GM18499 (cell line): Measurements from ENCODE around the gene TUBA3E.
"Not testable (repeated sequence)": the region's sequence is repeated elsewhere in the genome, so short reads cannot be mapped to it uniquely, and the experiment has no call there.

Experiments used
- ATAC-seq: cut with Tn5 transposase; IDR thresholded peaks from one replicate; pipeline ENCODE4 v1.9.1; 2021; ENCODE audit warnings: moderate number of reproducible peaks; ENCODE audit not compliant: insufficient read depth, unreplicated experiment

Gene TUBA3E

DNA sequence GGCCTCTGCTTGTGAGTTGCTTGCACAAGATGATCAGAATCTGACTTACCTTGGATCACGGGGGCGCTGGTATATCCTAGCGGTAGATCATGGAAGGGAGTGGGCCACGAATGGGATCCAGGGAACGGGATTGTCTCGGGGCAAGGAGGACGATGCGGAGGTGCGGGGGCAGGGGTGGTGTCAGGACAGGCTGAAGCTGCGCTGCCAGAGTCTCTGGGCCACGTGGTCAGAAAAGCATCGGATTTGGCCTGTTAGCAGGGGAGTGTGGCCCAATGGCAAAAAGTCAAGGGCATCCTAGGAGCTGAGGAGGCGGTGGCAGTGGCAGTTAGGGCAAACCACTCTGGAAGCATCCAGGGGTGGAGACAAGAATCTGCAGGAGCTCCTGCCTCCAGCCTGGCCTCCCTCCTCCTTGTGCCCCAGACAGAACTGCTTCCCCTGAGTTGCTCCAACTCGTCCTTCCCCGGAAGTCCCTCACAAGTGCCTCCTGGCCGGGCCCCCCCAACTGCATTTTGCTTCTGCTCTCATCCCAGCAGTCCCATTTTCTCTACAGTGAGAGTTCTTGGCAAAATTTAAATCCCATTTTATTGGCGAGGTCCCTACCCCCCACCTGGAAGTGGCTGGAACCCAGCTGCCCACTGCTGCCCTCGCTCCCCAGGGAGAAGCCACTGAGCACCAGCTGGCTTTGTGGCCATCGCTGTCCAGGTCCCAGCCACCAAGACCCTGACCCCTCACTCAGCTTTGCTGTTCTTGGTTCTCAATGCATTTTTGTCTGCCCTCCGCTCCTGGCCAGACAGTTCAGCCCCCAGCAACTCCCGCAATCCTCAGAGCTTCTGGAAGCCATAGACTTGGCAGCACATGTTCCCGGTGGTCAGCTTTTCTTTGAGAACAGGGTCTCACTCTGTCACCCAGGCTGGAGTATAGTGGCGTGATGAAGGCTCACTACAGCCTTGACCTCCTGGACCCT lies 47.8 kb downstream of the TUBA3E start:
- no peak for ATAC-seq

- ATAC-seq: not testable (repeated sequence)
These were observed 49.7 kb downstream of the TUBA3E start for GRCh38 chr2:130148515-130148914.

DNA sequence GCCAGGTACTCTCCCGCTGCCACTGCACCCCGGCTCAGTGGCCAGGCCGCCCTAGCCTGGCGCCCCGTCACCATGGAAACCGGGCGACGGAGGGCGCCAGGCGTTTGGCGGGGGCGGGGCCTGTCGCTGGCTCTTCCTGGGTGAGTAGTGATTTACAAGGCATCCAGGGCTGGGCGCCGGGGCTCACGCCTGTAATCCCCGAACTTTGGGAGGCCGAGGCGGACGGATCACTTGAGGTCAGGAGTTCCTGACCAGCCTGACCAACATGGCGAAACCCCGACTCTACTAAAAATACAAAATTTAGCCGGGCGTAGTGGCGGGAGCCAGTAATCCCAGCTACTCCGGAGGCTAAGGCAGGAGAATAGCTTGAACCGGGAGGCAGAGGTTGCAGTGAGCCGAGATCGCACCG lies 53.2 kb downstream of the TUBA3E start, which contains the start of gene CCDC74B:
TSS of gene CCDC74B (minus strand) at position 107 of the 409 bp plus-strand sequence. CDS start 116 bp downstream, outside the sequence.
- peak; percentile 58 for ATAC-seq

GRCh38 chr2:130143266-130144039 lies 54.8 kb downstream of the TUBA3E start:
- not testable (repeated sequence) for ATAC-seq

- not testable (repeated sequence) for ATAC-seq
These were observed 55.6 kb downstream of the TUBA3E start for GRCh38 chr2:130142396-130143265.
